Measurements from ENCODE around the gene C1QTNF1. TPM values are rescaled to one million over a fixed set of nuclear protein-coding genes. Genes with fewer than 3 reads are reported as not detected.

The C1QTNF1 gene
- total and polyA plus RNA-seq, 2 donors (not counting 1 experiment from before 2014, with no cell fraction given) = not detected

DNA sequence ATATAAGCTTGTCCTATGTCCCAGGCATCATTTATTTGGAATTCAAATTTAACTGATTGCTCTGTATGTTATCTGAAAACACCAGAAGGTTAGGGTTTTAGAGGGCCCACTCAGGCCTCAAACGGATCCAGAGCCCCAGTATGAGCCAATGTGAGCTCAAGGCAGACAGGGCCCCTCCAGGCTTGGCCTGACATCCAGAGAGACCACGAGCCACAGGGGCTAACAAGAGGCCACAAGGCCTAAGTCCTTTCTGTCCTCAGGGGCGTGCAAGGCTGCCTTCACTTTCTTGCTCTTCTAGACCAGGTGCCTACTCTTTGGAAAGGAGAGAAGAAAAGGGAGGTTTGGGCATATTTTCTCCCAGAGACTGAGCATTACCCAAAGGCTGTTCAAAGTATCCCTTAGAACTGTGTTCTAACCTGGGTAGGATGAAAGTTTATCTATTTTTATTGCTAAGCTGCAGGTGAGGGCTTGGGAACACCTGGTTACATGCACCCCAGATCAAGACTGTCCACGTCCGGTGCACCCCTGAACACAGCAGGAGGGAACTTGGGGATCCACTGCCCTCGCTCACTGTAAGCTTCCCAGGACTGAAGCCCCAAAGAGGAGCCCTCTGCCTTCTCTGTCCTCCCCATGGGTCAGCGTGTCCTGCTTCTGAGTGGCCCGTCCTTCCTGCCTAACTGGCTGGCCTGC, 49.2 kb downstream of the C1QTNF1 start:
- ATAC-seq (ENCODE audit: low read depth) = no peak
- H3K79me2 ChIP-seq (ENCODE audit: control insufficient read depth, insufficient read depth, low read length) = no peaks in the 10 kb centered on the region
- Mint-ChIP-seq H3K4me1 (peaks cover 10% of the 10 kb centered on the region), H3K27ac (no peak overlapping the region), H3K9me3 (ENCODE audit: insufficient read depth) (no peaks in the 10 kb centered on the region), H3K4me3 (peak overlapping the region; percentile 10), H3K27me3 (peaks cover 3% of the 10 kb centered on the region)
- H3K4me1 ChIP-seq (ENCODE audit: control insufficient read depth in 2 of 2, insufficient read depth in 2 of 2, low read length in 2 of 2) = peaks cover 11 to 18% of the 10 kb centered on the region in 2 donors
- H4K20me1 ChIP-seq (ENCODE audit: control insufficient read depth, insufficient read depth, low read length, poor library complexity, severe bottlenecking) = no peaks in the 10 kb centered on the region
- no peaks in the 10 kb centered on the region for H3K9me3 ChIP-seq (ENCODE audit: control extremely low read depth in 1 of 3, control insufficient read depth in 2 of 3, insufficient read depth in 1 of 3, low read length in 2 of 3)
- ChIA-PET POLR2A (interaction anchor here (2.4 kb wide), 1 partner anchor 268 kb away, joined by 6 read pairs; no protein-coding TSS in a partner anchor), CTCF (interaction anchor here (0.8 to 2.1 kb wide), 7 partner anchors 9 to 320 kb away, joined by 3 to 8 read pairs (median 5); no protein-coding TSS in a partner anchor)
- H3K9ac ChIP-seq (ENCODE audit: low read length) = no peak overlapping the region
- no peak overlapping the region for H3K4me3 ChIP-seq (ENCODE audit: control extremely low read depth in 1 of 5, extremely low read depth in 1 of 5, insufficient read depth in 1 of 5, low read depth in 2 of 5, low read length in 4 of 5)
- H3K27me3 ChIP-seq (replicated peaks in 1 of 4; ENCODE audit: control extremely low read depth in 1 of 4, control insufficient read depth in 3 of 4, insufficient read depth in 4 of 4, low read length in 3 of 4) = no peaks in the 10 kb centered on the region
- TF ChIP-seq, protein P1, sequence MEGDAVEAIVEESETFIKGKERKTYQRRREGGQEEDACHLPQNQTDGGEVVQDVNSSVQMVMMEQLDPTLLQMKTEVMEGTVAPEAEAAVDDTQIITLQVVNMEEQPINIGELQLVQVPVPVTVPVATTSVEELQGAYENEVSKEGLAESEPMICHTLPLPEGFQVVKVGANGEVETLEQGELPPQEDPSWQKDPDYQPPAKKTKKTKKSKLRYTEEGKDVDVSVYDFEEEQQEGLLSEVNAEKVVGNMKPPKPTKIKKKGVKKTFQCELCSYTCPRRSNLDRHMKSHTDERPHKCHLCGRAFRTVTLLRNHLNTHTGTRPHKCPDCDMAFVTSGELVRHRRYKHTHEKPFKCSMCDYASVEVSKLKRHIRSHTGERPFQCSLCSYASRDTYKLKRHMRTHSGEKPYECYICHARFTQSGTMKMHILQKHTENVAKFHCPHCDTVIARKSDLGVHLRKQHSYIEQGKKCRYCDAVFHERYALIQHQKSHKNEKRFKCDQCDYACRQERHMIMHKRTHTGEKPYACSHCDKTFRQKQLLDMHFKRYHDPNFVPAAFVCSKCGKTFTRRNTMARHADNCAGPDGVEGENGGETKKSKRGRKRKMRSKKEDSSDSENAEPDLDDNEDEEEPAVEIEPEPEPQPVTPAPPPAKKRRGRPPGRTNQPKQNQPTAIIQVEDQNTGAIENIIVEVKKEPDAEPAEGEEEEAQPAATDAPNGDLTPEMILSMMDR (IDR thresholded peaks at IDR 0.05) = no peak
- no peak for TF ChIP-seq EZH2 (IDR thresholded peaks at IDR 0.05; ENCODE audit: borderline replicate concordance, insufficient read depth, low read depth, low read length, poor library complexity, severe bottlenecking)
- intact Hi-C loops (cut with micrococcal nuclease) = no loop called here
- no peak for DNase-seq
- no peak overlapping the region for H3K27ac ChIP-seq (ENCODE audit: low read length in 2 of 2)
- no peak overlapping the region for H3K4me2 ChIP-seq (replicated peaks; ENCODE audit: low read depth, low read length, poor library complexity, severe bottlenecking)
- 98% methylated on average over 8 of the region's 8 CpGs for WGBS (ENCODE audit: insufficient coverage)
- H2AFZ ChIP-seq (ENCODE audit: insufficient read depth, low read depth, low read length, poor library complexity, severe bottlenecking) = no peak overlapping the region
- no peaks in the 10 kb centered on the region for H3K36me3 ChIP-seq (replicated peaks in 1 of 2; ENCODE audit: control extremely low read depth in 1 of 2, control insufficient read depth in 1 of 2, extremely low read depth in 1 of 2, insufficient read depth in 2 of 2, low read length in 1 of 2)

DNA sequence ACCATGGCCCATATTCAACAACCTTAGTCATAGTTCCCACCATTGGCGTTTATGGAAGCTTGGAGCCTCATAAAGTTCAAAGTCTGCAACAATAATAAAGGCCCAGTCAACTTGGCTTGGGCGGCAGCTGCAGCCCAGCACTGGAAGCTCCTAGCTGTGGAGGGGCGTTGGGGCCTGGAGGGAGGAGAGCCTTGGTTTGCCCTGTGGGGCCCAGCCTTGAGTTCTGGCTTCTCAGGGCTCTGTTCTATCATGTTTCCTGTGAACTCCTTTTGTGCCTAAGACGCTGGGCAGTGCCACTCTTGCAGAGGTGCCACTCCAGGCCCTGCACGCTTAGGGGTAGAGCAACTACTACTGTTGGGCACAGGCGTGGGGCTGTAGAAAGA, 49.7 kb downstream of the C1QTNF1 start:
- Histone ChIP-seq H3K9ac (ENCODE audit: low read length) (no peak overlapping the region), H2AFZ (ENCODE audit: insufficient read depth, low read depth, low read length, poor library complexity, severe bottlenecking) (no peak overlapping the region), H4K20me1 (ENCODE audit: control insufficient read depth, insufficient read depth, low read length, poor library complexity, severe bottlenecking) (no peaks in the 10 kb centered on the region), H3K4me3 (ENCODE audit: control extremely low read depth in 1 of 5, extremely low read depth in 1 of 5, insufficient read depth in 1 of 5, low read depth in 2 of 5, low read length in 4 of 5) (no peak overlapping the region), H3K36me3 (replicated peaks in 1 of 2; ENCODE audit: control extremely low read depth in 1 of 2, control insufficient read depth in 1 of 2, extremely low read depth in 1 of 2, insufficient read depth in 2 of 2, low read length in 1 of 2) (peaks cover 0 to 2% of the 10 kb centered on the region in 2 experiments), H3K9me3 (ENCODE audit: control extremely low read depth in 1 of 3, control insufficient read depth in 2 of 3, insufficient read depth in 1 of 3, low read length in 2 of 3) (no peaks in the 10 kb centered on the region), H3K4me2 (replicated peaks; ENCODE audit: low read depth, low read length, poor library complexity, severe bottlenecking) (no peak overlapping the region), H3K27me3 (replicated peaks in 1 of 4; ENCODE audit: control extremely low read depth in 1 of 4, control insufficient read depth in 3 of 4, insufficient read depth in 4 of 4, low read length in 3 of 4) (no peaks in the 10 kb centered on the region), H3K27ac (ENCODE audit: low read length in 2 of 2) (no peak overlapping the region), H3K79me2 (ENCODE audit: control insufficient read depth, insufficient read depth, low read length) (no peaks in the 10 kb centered on the region), H3K4me1 (ENCODE audit: control insufficient read depth in 2 of 2, insufficient read depth in 2 of 2, low read length in 2 of 2) (peaks cover 11 to 18% of the 10 kb centered on the region in 2 donors)
- H3K4me1 Mint-ChIP-seq = peaks cover 10% of the 10 kb centered on the region
- H3K27me3 Mint-ChIP-seq = peaks cover 3% of the 10 kb centered on the region
- ChIA-PET CTCF (interaction anchor here (0.8 to 3.4 kb wide), 6 partner anchors 9 to 319 kb away, joined by 3 to 21 read pairs (median 6); no protein-coding TSS in a partner anchor), POLR2A (interaction anchor here (2.4 kb wide), 1 partner anchor 267 kb away, joined by 6 read pairs; no protein-coding TSS in a partner anchor)
- no peak overlapping the region for H3K4me3 Mint-ChIP-seq
- H3K9me3 Mint-ChIP-seq (ENCODE audit: insufficient read depth) = no peaks in the 10 kb centered on the region
- intact Hi-C loops (cut with micrococcal nuclease) = loop anchor here (2.0 kb wide), 1 partner anchor 65 kb away; the partner anchor contains the start of gene CANT1
- TF ChIP-seq EZH2 (IDR thresholded peaks at IDR 0.05; ENCODE audit: borderline replicate concordance, insufficient read depth, low read depth, low read length, poor library complexity, severe bottlenecking) = no peak
- TF ChIP-seq, protein P1 (IDR thresholded peaks at IDR 0.05) = no peak
- no peak for DNase-seq
- no peak overlapping the region for H3K27ac Mint-ChIP-seq
- 100% methylated on average over 5 of the region's 6 CpGs for WGBS (ENCODE audit: insufficient coverage)
- ATAC-seq (ENCODE audit: low read depth) = no peak

All from B cell (primary cell).